DOHH2 (cell line): Measurements from ENCODE around the gene PALLD.

Source experiments
- EZH2phosphoT487 ChIP-seq: fragments of 200-600 bp; sonication (generic); IDR thresholded peaks from 2 replicates; pipeline ENCODE4 v1.6.1; 2017; ENCODE audit warnings: borderline replicate concordance, mild to moderate bottlenecking, antibody characterized with exemption, low read length, moderate library complexity, mixed read lengths
- TF ChIP-seq, protein P1 (sequence below): fragments of 200-600 bp; sonication (generic); IDR thresholded peaks from one replicate; pipeline ENCODE4 v1.5.1; 2014; ENCODE audit warnings: antibody characterized with exemption, mild to moderate bottlenecking, low read depth, low read length; ENCODE audit not compliant: poor library complexity, severe bottlenecking

GRCh38 chr4:168695288-168695687 lies 198.4 kb downstream of the PALLD start:
- no peak for TF ChIP-seq EZH2phosphoT487
- TF ChIP-seq, protein P1, sequence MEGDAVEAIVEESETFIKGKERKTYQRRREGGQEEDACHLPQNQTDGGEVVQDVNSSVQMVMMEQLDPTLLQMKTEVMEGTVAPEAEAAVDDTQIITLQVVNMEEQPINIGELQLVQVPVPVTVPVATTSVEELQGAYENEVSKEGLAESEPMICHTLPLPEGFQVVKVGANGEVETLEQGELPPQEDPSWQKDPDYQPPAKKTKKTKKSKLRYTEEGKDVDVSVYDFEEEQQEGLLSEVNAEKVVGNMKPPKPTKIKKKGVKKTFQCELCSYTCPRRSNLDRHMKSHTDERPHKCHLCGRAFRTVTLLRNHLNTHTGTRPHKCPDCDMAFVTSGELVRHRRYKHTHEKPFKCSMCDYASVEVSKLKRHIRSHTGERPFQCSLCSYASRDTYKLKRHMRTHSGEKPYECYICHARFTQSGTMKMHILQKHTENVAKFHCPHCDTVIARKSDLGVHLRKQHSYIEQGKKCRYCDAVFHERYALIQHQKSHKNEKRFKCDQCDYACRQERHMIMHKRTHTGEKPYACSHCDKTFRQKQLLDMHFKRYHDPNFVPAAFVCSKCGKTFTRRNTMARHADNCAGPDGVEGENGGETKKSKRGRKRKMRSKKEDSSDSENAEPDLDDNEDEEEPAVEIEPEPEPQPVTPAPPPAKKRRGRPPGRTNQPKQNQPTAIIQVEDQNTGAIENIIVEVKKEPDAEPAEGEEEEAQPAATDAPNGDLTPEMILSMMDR, result no peak
